Retinal pigment epithelial cell (primary cell): Measurements from ENCODE around the gene ISY1.
"Not testable (repeated sequence)": the region's sequence is repeated elsewhere in the genome, so short reads cannot be mapped to it uniquely, and the experiment has no call there.

Experiments
- DNase-seq: peaks from one replicate; pipeline ENCODE4 v3.0.0-alpha.2; 2010; ENCODE audit warnings: low read depth
- H3K4me3 ChIP-seq: 2 replicates; pipeline ENCODE4 v1.5.1; 2011; ENCODE audit warnings: mild to moderate bottlenecking, low read length, control low read depth, moderate library complexity
- CTCF ChIP-seq: conservative IDR thresholded peaks from 2 replicates; pipeline ENCODE4 v1.5.1; 2011; ENCODE audit warnings: low read depth, low read length, control low read depth, inconsistent platforms

The ISY1 gene

GRCh38 chr3:129196601-129197000 lies 35.7 kb upstream of the ISY1 start:
- DNase-seq = no peak
- no peak for TF ChIP-seq CTCF
- H3K4me3 ChIP-seq = no peak overlapping the region

GRCh38 chr3:129195731-129196256 lies 34.9 kb upstream of the ISY1 start:
- peak; percentile 52 for DNase-seq
- TF ChIP-seq CTCF = no peak
- peak overlapping the region; percentile 11 for H3K4me3 ChIP-seq

- not testable (repeated sequence) for DNase-seq, H3K4me3 ChIP-seq
Measured at GRCh38 chr3:129189793-129190192, 28.9 kb upstream of the ISY1 start.

- H3K4me3 ChIP-seq = no peak overlapping the region
- TF ChIP-seq CTCF = no peak
- DNase-seq = no peak
Measured at GRCh38 chr3:129187857-129188256, 27.0 kb upstream of the ISY1 start.

GRCh38 chr3:129185783-129186182 lies 24.9 kb upstream of the ISY1 start:
- no peak for TF ChIP-seq CTCF
- no peak for DNase-seq
- H3K4me3 ChIP-seq = no peak overlapping the region

- H3K4me3 ChIP-seq = peak overlapping the region; percentile 87
- not testable (repeated sequence) for DNase-seq
Measured at GRCh38 chr3:129184784-129185542, 24.1 kb upstream of the ISY1 start.

- H3K4me3 ChIP-seq = peak overlapping the region; percentile 87
- no peak for TF ChIP-seq CTCF
- DNase-seq = no peak
Measured at GRCh38 chr3:129184396-129184657, 23.5 kb upstream of the ISY1 start.

- peak; percentile 76 for DNase-seq
- no peak for TF ChIP-seq CTCF
- H3K4me3 ChIP-seq = peak within 1 kb of the TSS; percentile 87
Measured at GRCh38 chr3:129183569-129184395, 22.9 kb upstream of the ISY1 start, which contains the start of gene CNBP. TSS of gene CNBP (minus strand) at chr3:129183896. CDS start at chr3:129171757, 12,139 bp downstream.
